Measurements from ENCODE around the gene CPSF6.

The CPSF6 gene

DNA sequence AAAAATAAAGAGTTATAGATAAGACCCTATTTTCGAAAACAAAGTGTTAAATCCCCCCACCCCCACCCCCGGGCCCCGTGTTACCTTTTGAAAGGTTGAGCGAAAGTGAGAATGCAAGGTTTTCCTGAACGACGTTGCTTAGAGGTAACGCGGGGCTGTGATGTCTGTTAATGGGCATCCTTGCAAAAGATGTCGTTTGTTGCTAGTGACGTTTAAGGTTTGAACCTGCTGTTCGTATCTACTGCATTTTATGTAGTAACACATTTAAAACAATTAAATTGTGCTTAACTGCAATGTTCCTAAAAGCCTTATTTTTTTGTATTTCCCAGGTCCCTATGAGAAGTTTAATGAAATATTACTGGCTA lies 1.2 kb downstream of the CPSF6 start:
- H3K27me3 ChIP-seq: no peaks in the 10 kb centered on the region
- peak overlapping the region; percentile 66 to 91 for H3K4me3 ChIP-seq
- DNase-seq: no peak
- TF ChIP-seq, protein P1, sequence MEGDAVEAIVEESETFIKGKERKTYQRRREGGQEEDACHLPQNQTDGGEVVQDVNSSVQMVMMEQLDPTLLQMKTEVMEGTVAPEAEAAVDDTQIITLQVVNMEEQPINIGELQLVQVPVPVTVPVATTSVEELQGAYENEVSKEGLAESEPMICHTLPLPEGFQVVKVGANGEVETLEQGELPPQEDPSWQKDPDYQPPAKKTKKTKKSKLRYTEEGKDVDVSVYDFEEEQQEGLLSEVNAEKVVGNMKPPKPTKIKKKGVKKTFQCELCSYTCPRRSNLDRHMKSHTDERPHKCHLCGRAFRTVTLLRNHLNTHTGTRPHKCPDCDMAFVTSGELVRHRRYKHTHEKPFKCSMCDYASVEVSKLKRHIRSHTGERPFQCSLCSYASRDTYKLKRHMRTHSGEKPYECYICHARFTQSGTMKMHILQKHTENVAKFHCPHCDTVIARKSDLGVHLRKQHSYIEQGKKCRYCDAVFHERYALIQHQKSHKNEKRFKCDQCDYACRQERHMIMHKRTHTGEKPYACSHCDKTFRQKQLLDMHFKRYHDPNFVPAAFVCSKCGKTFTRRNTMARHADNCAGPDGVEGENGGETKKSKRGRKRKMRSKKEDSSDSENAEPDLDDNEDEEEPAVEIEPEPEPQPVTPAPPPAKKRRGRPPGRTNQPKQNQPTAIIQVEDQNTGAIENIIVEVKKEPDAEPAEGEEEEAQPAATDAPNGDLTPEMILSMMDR (IDR thresholded peaks at IDR 0.05): no peak
- H3K36me3 ChIP-seq: no peaks in the 10 kb centered on the region
- H3K4me1 ChIP-seq: peaks cover 0 to 48% (median 12%) of the 10 kb centered on the region in 4 donors
- H3K9me3 ChIP-seq: no peaks in the 10 kb centered on the region
- intact Hi-C loops (cut with DNase I; ENCODE audit: low total_unique reads): no loop called here
- peak overlapping the region; percentile 86 to 92 for H3K27ac ChIP-seq

DNA sequence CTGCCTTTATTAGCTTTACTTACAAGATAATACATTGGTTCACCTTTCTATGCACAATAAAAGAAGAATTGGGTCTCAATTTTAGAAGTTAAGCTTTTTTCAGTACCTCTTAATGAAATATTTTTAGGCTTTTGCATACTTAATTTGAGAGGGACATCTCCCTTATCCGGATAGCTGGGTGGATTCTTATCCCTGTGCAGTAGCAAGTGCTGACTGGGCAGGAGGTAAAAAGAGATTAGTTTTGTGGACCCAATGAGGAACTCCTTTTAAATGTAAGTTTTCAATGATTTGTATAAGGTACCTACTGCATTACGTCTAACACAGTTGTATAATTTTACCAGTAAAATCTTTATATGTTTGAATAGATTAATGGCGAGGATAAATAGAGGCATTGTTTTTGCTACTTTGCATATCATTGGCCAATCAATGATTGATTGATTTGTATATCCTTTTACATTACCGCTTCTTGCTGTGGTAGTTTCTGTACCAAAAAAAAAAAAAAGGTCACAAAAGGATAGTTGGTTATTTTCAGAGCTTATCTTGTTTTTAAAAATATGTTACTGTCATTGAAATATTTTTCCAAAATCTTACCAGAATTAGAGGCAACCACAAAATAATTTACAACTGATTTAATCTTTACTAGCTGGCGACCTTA lies 2.2 kb downstream of the CPSF6 start:
- intact Hi-C loops (cut with DNase I; ENCODE audit: low total_unique reads): no loop called here
- Histone ChIP-seq H3K4me1 (peaks cover 0 to 58% (median 14%) of the 10 kb centered on the region in 4 donors), H3K9me3 (no peaks in the 10 kb centered on the region), H3K27me3 (no peaks in the 10 kb centered on the region), H3K27ac (peak overlapping the region in 1 of 2 donors; percentile 92), H3K4me3 (peak overlapping the region; percentile 66 to 91), H3K36me3 (no peaks in the 10 kb centered on the region)
- no peak for DNase-seq
- TF ChIP-seq, protein P1 (IDR thresholded peaks at IDR 0.05): no peak

DNA sequence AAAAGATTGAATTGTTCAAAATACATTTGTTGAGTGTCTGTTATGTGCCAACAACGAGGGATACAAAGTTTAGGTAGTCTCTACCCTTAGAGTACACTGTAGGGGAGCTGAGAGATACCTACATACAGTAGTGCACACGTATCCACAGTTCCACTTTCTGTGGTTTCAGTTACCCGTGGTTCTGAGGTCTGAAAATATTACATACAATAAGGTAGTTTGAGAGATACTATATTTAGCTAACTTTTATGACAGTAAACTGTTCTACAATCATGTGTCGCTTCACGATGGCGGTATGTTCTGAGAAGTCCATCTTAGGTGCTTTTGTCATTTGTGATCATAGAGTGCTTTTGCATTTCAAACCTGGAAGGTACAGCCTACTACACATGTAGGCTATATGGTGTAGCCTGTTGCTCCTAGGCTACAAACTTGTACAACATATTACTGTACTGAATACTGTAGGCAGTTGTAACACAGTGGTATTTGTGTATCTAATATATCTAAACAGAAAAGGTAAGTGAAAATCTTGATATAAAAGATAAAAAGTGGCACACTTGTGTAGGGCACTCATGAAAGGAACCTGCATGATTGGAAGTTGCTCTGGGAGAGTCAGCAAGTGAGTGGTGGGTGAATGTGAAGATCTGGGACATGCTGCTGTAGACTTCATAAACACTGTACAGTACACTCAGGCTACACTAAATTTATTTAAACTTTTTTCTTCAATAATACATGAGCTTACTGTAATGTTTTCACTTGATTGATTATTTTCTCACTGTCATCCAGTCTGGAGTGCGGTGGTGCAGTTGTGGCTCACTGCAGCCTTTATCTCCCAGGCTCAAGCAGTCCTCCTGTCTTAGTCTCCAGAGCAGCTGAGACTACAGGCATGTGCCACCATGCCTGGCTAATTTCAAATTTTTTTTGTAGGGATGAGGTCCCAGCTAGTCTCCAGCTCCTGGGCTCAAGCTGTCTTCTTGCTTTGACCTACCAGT lies 4.0 kb downstream of the CPSF6 start:
- H3K27ac ChIP-seq: no peak overlapping the region
- H3K4me3 ChIP-seq: no peak overlapping the region
- H3K9me3 ChIP-seq: no peaks in the 10 kb centered on the region
- intact Hi-C loops (cut with DNase I; ENCODE audit: low total_unique reads): no loop called here
- DNase-seq: no peak
- H3K4me1 ChIP-seq: peaks cover 0 to 69% (median 20%) of the 10 kb centered on the region in 4 donors
- H3K27me3 ChIP-seq: no peaks in the 10 kb centered on the region
- TF ChIP-seq, protein P1 (IDR thresholded peaks at IDR 0.05): no peak
- H3K36me3 ChIP-seq: no peaks in the 10 kb centered on the region

DNA sequence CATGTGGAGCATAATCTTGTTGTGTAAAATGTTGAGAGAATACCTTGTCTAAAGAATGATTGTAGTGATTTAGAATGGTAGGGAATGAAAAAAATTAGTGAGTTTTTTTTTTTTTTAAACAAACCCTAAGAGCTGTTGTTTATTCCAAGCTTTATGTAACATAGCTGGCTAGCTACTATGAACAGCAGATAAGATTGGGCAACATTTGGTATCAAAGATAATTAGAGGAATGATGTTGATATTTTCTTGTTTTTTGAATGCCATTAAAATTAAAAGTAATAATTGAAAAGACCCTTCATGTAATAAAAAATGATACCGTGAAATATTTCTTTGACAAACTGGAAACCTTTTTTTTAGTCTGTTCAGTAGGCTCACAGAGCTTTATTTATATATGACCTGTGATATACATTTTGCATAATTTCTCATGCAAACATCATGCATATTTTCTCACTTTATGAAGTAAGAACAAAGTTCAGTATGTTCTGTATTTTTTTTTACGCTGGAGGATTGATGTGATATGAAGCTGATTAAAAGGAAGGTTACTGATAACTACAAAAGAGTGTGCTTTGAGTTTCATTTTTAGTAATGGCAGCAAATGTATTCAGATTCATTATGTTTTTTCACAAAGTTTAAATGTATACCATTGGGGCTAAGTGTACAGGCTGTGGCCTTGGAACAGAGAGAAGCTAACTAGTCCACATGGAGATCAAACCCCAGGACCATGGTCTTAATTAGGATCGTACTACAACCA lies 8.1 kb downstream of the CPSF6 start:
- Histone ChIP-seq H3K27ac (no peak overlapping the region), H3K36me3 (no peaks in the 10 kb centered on the region), H3K4me3 (no peak overlapping the region), H3K27me3 (no peaks in the 10 kb centered on the region), H3K4me1 (peaks cover 0 to 74% (median 15%) of the 10 kb centered on the region in 4 donors), H3K9me3 (no peaks in the 10 kb centered on the region)
- TF ChIP-seq, protein P1 (IDR thresholded peaks at IDR 0.05): no peak
- no peak for DNase-seq
- intact Hi-C loops (cut with DNase I; ENCODE audit: low total_unique reads): no loop called here

DNA sequence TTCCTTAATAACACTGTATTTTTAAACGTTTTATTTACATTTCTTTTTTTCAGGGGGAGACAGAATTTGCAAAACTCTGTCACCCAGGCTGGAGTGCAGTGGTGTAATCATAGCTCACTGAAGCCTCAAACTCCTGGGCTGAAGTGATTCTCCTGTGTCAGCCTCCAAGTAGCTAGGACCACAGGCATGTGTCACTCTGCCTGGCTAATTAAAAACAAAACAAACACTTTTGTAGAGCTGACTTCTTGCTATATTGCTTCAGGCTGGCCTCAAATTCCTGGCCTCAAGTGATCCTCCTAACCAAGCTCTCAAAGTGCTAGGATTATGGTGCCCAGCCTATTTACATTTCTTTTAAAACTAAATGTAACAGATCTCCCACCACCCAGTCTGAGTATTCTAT lies 12.7 kb downstream of the CPSF6 start:
- TF ChIP-seq, protein P1 (IDR thresholded peaks at IDR 0.05): no peak
- no peak for DNase-seq
- H3K27me3 ChIP-seq: no peaks in the 10 kb centered on the region
- H3K27ac ChIP-seq: no peak overlapping the region
- H3K4me1 ChIP-seq: peaks cover 0 to 35% (median 10%) of the 10 kb centered on the region in 4 donors
- no peak overlapping the region for H3K4me3 ChIP-seq
- peaks cover 9 to 19% (median 13%) of the 10 kb centered on the region in 3 donors for H3K36me3 ChIP-seq
- intact Hi-C loops (cut with DNase I; ENCODE audit: low total_unique reads): loop anchor here (5.0 kb wide), 1 partner anchor 100 kb away; no protein-coding TSS in a partner anchor
- H3K9me3 ChIP-seq: no peaks in the 10 kb centered on the region
